T-helper 17 cell (primary cell): ENCODE results near the gene UPF1. TPM values are rescaled to one million over a fixed set of nuclear protein-coding genes. Genes with fewer than 3 reads are reported as not detected.

Experiments used
- ATAC-seq: fragments of 150-1000 bp; cut with Tn5 transposase; 2 replicates; pipeline ENCODE4 v1.10.0; 2021; ENCODE audit warnings: mild to moderate bottlenecking, moderate library complexity
- DNase-seq, 3 donors: peaks; one replicate each; pipeline versions ENCODE4 v3.0.0 to v3.0.0-alpha.2; 2020 to 2021
- H3K9me3 ChIP-seq: one replicate; pipeline ENCODE4 v1.7.0; 2013; ENCODE audit warnings: low read length, mild to moderate bottlenecking; ENCODE audit not compliant: control insufficient read depth, poor library complexity, severe bottlenecking
- H3K27ac Mint-ChIP-seq: one replicate; pipeline ENCODE4 v1.8.0; 2022; ENCODE audit warnings: mild to moderate bottlenecking, moderate library complexity, mixed read lengths
- H3K27me3 Mint-ChIP-seq: one replicate; pipeline ENCODE4 v1.8.0; 2022; ENCODE audit warnings: mixed read lengths
- H3K36me3 Mint-ChIP-seq: one replicate; pipeline ENCODE4 v1.8.0; 2022; ENCODE audit warnings: low read depth, mixed read lengths
- H3K4me1 Mint-ChIP-seq: one replicate; pipeline ENCODE4 v1.8.0; 2022; ENCODE audit warnings: mild to moderate bottlenecking, mixed read lengths
- H3K4me3 Mint-ChIP-seq: one replicate; pipeline ENCODE4 v1.8.0; 2022; ENCODE audit warnings: mild to moderate bottlenecking, moderate library complexity, mixed read lengths
- total RNA-seq, 4 donors: library from RNA in 2 of 4; stranded (reverse) in 2 of 4; gene quantifications; one replicate each; pipeline ENCODE4 v1.2.3 and lab custom pipeline; 2022 to 2026

Gene UPF1
- total RNA-seq, 2 donors from 2014 or later = 135 to 143 TPM

- Mint-ChIP-seq H3K36me3 (peaks cover 11% of the 10 kb centered on the region), H3K27ac (no peak overlapping the region), H3K4me1 (peaks cover 21% of the 10 kb centered on the region), H3K27me3 (peaks cover 68% of the 10 kb centered on the region), H3K4me3 (peak overlapping the region; percentile 31)
- DNase-seq (no peak), ATAC-seq (no peak)
- no peaks in the 10 kb centered on the region for H3K9me3 ChIP-seq
Observed at GRCh38 chr19:18793144-18794028, 38.4 kb upstream of the UPF1 start.

DNA sequence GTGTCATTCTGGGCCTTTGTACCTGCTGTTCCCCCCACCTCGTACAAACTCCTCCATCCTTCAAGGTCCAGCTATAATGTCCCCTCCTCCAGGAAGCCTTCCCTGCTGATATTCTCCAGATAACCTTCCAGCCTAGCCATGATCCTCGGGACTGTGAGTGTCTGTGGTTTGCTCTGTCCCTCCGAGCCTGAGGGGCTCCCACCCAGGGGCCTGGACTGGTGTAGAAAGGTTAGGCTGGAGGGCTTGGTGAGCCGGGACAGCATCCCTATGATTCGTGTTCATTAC is 37.8 kb upstream of the UPF1 start:
- ATAC-seq = no peak
- no peak overlapping the region for H3K27ac Mint-ChIP-seq
- peaks cover 17% of the 10 kb centered on the region for H3K4me1 Mint-ChIP-seq
- H3K27me3 Mint-ChIP-seq = peaks cover 65% of the 10 kb centered on the region
- H3K9me3 ChIP-seq = no peaks in the 10 kb centered on the region
- DNase-seq = no peak
- H3K4me3 Mint-ChIP-seq = no peak overlapping the region
- H3K36me3 Mint-ChIP-seq = peaks cover 11% of the 10 kb centered on the region

GRCh38 chr19:18794692-18795091 is 37.1 kb upstream of the UPF1 start:
- H3K9me3 ChIP-seq = no peaks in the 10 kb centered on the region
- DNase-seq = no peak
- Mint-ChIP-seq H3K27me3 (peaks cover 58% of the 10 kb centered on the region), H3K36me3 (peaks cover 9% of the 10 kb centered on the region), H3K4me1 (peaks cover 11% of the 10 kb centered on the region), H3K4me3 (no peak overlapping the region), H3K27ac (no peak overlapping the region)
- no peak for ATAC-seq

GRCh38 chr19:18795540-18795939 is 36.2 kb upstream of the UPF1 start:
- no peaks in the 10 kb centered on the region for H3K9me3 ChIP-seq
- H3K27ac Mint-ChIP-seq = no peak overlapping the region
- peaks cover 5% of the 10 kb centered on the region for H3K4me1 Mint-ChIP-seq
- H3K36me3 Mint-ChIP-seq = peaks cover 5% of the 10 kb centered on the region
- peaks cover 50% of the 10 kb centered on the region for H3K27me3 Mint-ChIP-seq
- no peak overlapping the region for H3K4me3 Mint-ChIP-seq
- ATAC-seq (no peak), DNase-seq (no peak)

DNA sequence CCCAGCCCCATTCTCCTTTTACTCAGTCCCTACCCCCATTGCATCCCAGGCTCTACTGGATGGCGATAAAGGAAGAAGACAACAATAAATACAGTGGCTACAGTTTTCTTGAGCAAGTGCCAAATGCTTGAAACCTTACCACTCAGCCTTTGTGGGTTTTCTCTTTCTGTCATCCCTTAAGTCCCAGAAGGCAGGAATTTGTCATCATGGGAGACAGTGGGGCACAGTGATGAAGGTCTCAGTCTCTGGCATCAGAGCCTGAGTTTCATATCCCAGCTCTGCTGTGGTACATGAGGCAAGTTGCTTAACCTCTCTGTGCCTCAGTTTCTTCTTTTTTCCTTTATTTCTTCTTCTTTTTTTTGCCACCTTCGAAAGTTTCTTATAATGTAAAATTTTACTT is 35.5 kb upstream of the UPF1 start:
- DNase-seq (no peak), ATAC-seq (no peak)
- Mint-ChIP-seq H3K4me3 (no peak overlapping the region), H3K27ac (no peak overlapping the region), H3K36me3 (peaks cover 4% of the 10 kb centered on the region), H3K4me1 (no peaks in the 10 kb centered on the region), H3K27me3 (peaks cover 48% of the 10 kb centered on the region)
- no peaks in the 10 kb centered on the region for H3K9me3 ChIP-seq

GRCh38 chr19:18798384-18799352 is 33.1 kb upstream of the UPF1 start:
- DNase-seq = no peak
- Mint-ChIP-seq H3K27ac (no peak overlapping the region), H3K36me3 (peaks cover 6% of the 10 kb centered on the region), H3K4me3 (no peak overlapping the region), H3K27me3 (peaks cover 43% of the 10 kb centered on the region), H3K4me1 (no peaks in the 10 kb centered on the region)
- no peak for ATAC-seq
- H3K9me3 ChIP-seq = no peaks in the 10 kb centered on the region

DNA sequence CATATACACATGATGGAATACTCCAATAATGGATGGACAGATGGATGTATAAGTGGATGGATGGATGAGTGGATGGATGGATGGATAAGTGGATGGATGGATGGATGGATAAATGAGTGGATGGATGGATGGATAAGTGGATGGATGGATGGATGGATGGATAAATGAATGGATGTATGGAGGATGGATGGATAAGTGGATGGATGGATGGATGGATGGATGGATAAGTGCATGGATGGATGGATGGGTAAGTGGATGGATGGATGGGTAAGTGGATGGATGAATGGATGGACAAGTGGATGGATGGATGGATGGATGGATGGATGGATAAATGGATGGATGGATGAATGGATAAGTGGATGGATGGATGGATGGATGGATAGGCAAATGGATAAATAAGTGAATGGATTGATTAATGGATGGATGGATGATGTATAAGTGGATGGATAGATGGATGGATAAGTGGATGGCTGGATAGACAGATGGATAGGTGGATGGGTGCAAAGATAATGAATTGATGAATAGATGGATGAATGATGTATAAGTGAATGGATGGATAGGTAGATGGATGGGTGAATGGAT is 32.3 kb upstream of the UPF1 start:
- no peaks in the 10 kb centered on the region for H3K9me3 ChIP-seq
- Mint-ChIP-seq H3K4me3 (no peak overlapping the region), H3K4me1 (no peaks in the 10 kb centered on the region), H3K27me3 (peaks cover 42% of the 10 kb centered on the region), H3K27ac (no peak overlapping the region), H3K36me3 (peaks cover 8% of the 10 kb centered on the region)
- DNase-seq (no peak), ATAC-seq (no peak)

DNA sequence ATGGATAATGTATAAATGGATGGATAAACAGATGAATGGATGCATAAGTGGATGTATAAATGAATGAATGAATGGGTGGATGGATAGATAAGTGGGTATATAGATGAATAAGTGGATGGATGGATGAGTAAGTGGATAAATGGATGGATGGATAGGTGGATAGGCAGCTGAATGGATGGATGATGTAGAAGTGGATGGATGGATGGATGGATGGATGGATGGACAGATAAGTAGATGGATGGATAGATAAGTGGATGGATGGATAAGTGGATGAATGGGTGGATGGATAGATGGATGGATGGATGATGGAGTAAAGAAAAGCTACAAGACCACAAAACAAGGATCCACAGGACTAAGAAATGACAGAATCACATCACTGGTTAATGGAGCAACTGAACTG is 31.7 kb upstream of the UPF1 start:
- H3K27me3 Mint-ChIP-seq = peaks cover 37% of the 10 kb centered on the region
- H3K4me1 Mint-ChIP-seq = no peaks in the 10 kb centered on the region

DNA sequence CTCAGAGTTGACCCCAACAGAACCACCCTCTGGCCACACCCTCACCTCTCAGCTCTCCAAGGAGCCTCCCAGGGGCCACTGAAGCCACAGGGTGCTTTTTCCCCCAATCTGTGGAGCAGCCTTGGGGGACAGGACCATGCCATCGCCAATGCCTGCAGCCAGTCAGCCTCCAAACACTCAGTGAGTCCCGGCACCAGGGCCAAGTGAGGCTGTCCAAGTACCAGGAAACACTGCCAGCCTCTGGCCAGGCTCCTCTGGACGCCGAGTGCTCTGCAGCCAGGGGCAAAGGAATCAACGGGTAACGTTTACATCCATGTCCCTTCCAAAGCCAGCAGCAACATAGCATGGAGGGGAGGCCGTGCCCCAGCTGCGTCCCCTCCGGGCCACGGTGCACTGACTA is 31.1 kb upstream of the UPF1 start:
- H3K9me3 ChIP-seq = no peaks in the 10 kb centered on the region
- ATAC-seq = no peak
- Mint-ChIP-seq H3K4me1 (no peaks in the 10 kb centered on the region), H3K36me3 (peaks cover 8% of the 10 kb centered on the region), H3K27me3 (peaks cover 37% of the 10 kb centered on the region), H3K4me3 (no peak overlapping the region), H3K27ac (no peak overlapping the region)
- DNase-seq = no peak

More for the DNA sequence above, 31.7 kb upstream of the UPF1 start:
- DNase-seq (no peak), ATAC-seq (no peak)
- H3K36me3 Mint-ChIP-seq = peaks cover 8% of the 10 kb centered on the region
- H3K27ac Mint-ChIP-seq = no peak overlapping the region
- H3K4me3 Mint-ChIP-seq = no peak overlapping the region
- H3K9me3 ChIP-seq = no peaks in the 10 kb centered on the region

- H3K4me1 Mint-ChIP-seq = no peaks in the 10 kb centered on the region
- no peak for ATAC-seq
Observed at GRCh38 chr19:18802354-18802753, 29.4 kb upstream of the UPF1 start.

GRCh38 chr19:18803550-18804138 is 28.1 kb upstream of the UPF1 start:
- Mint-ChIP-seq H3K36me3 (peaks cover 6% of the 10 kb centered on the region), H3K4me3 (no peak overlapping the region), H3K27me3 (peaks cover 15% of the 10 kb centered on the region), H3K27ac (no peak overlapping the region), H3K4me1 (no peaks in the 10 kb centered on the region)
- no peaks in the 10 kb centered on the region for H3K9me3 ChIP-seq
- DNase-seq (no peak), ATAC-seq (no peak)

More at GRCh38 chr19:18802354-18802753, 29.4 kb upstream of the UPF1 start:
- H3K4me3 Mint-ChIP-seq = no peak overlapping the region
- no peak for DNase-seq
- H3K36me3 Mint-ChIP-seq = peaks cover 6% of the 10 kb centered on the region
- no peaks in the 10 kb centered on the region for H3K9me3 ChIP-seq
- no peak overlapping the region for H3K27ac Mint-ChIP-seq
- peaks cover 25% of the 10 kb centered on the region for H3K27me3 Mint-ChIP-seq

- no peaks in the 10 kb centered on the region for H3K9me3 ChIP-seq
- Mint-ChIP-seq H3K4me3 (no peak overlapping the region), H3K27me3 (peaks cover 20% of the 10 kb centered on the region), H3K27ac (no peak overlapping the region), H3K4me1 (no peaks in the 10 kb centered on the region), H3K36me3 (peaks cover 6% of the 10 kb centered on the region)
- DNase-seq (no peak), ATAC-seq (no peak)
Observed at GRCh38 chr19:18804139-18804601, 27.6 kb upstream of the UPF1 start.

DNA sequence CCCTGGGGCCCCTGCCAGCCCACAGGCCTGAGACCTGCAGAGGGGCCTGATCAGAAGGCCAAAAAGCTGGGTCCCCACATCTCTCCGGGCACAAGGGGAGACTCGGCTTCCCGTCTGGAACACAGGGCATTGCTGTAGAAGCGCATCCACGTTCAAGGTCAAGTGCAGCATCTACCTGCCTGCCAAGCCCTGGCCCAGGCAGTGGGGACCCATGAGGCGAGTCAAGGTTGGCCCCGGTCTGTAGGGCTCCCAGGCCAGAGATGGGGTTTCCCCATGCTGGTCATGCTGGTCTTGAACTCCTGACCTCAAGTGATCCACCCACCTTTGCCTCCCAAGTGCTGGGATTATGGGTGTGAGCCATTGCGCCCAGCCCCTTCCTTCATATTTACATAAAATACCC is 27.1 kb upstream of the UPF1 start:
- no peak overlapping the region for H3K4me3 Mint-ChIP-seq
- no peak for ATAC-seq
- no peak overlapping the region for H3K27ac Mint-ChIP-seq
- DNase-seq = no peak
- H3K36me3 Mint-ChIP-seq = peaks cover 6% of the 10 kb centered on the region
- peaks cover 3% of the 10 kb centered on the region for H3K4me1 Mint-ChIP-seq
- peaks cover 24% of the 10 kb centered on the region for H3K27me3 Mint-ChIP-seq
- no peaks in the 10 kb centered on the region for H3K9me3 ChIP-seq
